MM.1S (cell line): ENCODE results near the gene SPI1.

ENCODE experiments used
- DNase-seq: peaks from one replicate; pipeline ENCODE4 v3.0.0-alpha.2; 2015
- H2AFZ ChIP-seq: fragments of 300-600 bp; sonication (generic); 2 replicates; pipeline ENCODE4 v1.6.0; 2016; ENCODE audit warnings: antibody characterized with exemption, low read length
- H3F3A ChIP-seq: fragments of 300-600 bp; sonication (generic); 2 replicates; pipeline ENCODE4 v1.6.1; 2016; ENCODE audit warnings: mild to moderate bottlenecking, antibody characterized with exemption, low read length, moderate library complexity, mixed read lengths; ENCODE audit not compliant: insufficient read depth
- H3K27ac ChIP-seq: fragments of 300-600 bp; sonication (generic); 2 replicates; pipeline ENCODE4 v1.5.1; 2016; ENCODE audit warnings: mild to moderate bottlenecking, low read length
- H3K27me3 ChIP-seq: fragments of 300-600 bp; sonication (generic); replicated peaks from 2 replicates; pipeline ENCODE4 v1.6.0; 2016; ENCODE audit warnings: low read length; ENCODE audit not compliant: insufficient read depth
- H3K36me3 ChIP-seq: fragments of 300-600 bp; sonication (generic); replicated peaks from 2 replicates; pipeline ENCODE4 v1.6.1; 2016; ENCODE audit warnings: mild to moderate bottlenecking, low read length, mixed read lengths; ENCODE audit not compliant: insufficient read depth
- H3K4me1 ChIP-seq: fragments of 300-600 bp; sonication (generic); 2 replicates; pipeline ENCODE4 v1.6.1; 2016; ENCODE audit warnings: low read length, mixed read lengths
- H3K4me2 ChIP-seq: fragments of 300-600 bp; sonication (generic); 2 replicates; pipeline ENCODE4 v1.6.0; 2016; ENCODE audit warnings: low read depth, low read length
- H3K4me3 ChIP-seq: fragments of 300-600 bp; sonication (generic); 2 replicates; pipeline ENCODE4 v1.5.1; 2016; ENCODE audit warnings: low read length, mixed read lengths
- H3K79me2 ChIP-seq: fragments of 300-600 bp; sonication (generic); 2 replicates; pipeline ENCODE4 v1.6.1; 2016; ENCODE audit warnings: mixed run types, low read length, mixed read lengths
- H3K9ac ChIP-seq: fragments of 300-600 bp; sonication (generic); 2 replicates; pipeline ENCODE4 v1.6.1; 2016; ENCODE audit warnings: low read length, mixed read lengths
- H3K9me2 ChIP-seq: fragments of 300-600 bp; sonication (generic); replicated peaks from 2 replicates; pipeline ENCODE4 v1.6.1; 2016; ENCODE audit warnings: mild to moderate bottlenecking, low read length, mixed read lengths; ENCODE audit not compliant: insufficient read depth
- H3K9me3 ChIP-seq: fragments of 300-600 bp; sonication (generic); replicated peaks from 2 replicates; pipeline ENCODE4 v1.6.1; 2016; ENCODE audit warnings: mild to moderate bottlenecking, low read length, mixed read lengths; ENCODE audit not compliant: insufficient read depth
- H4K20me1 ChIP-seq: fragments of 300-600 bp; sonication (generic); 2 replicates; pipeline ENCODE4 v1.6.1; 2016; ENCODE audit warnings: mild to moderate bottlenecking, low read length, moderate library complexity, mixed read lengths; ENCODE audit not compliant: insufficient read depth
- CTCF ChIP-seq: fragments of 300-600 bp; sonication (generic); IDR thresholded peaks from 2 replicates; pipeline ENCODE4 v1.5.1; 2016; ENCODE audit warnings: antibody characterized with exemption, low read length, mixed read lengths
- EZH2 ChIP-seq: fragments of 300-600 bp; sonication (generic); optimal IDR thresholded peaks from 2 replicates; pipeline ENCODE3; 2017; ENCODE audit warnings: low read depth, mild to moderate bottlenecking, antibody characterized with exemption, low read length, mixed read lengths
- EZH2phosphoT487 ChIP-seq: fragments of 300-600 bp; sonication (generic); IDR thresholded peaks from 2 replicates; pipeline ENCODE4 v1.6.1; 2018; ENCODE audit warnings: antibody characterized with exemption, low read length

The SPI1 gene

GRCh38 chr11:47354913-47355282 is 23.4 kb downstream of the SPI1 start:
- no peaks in the 10 kb centered on the region for H3F3A ChIP-seq
- no peak for DNase-seq
- H3K4me3 ChIP-seq, result no peak overlapping the region
- no peaks in the 10 kb centered on the region for H3K9me3 ChIP-seq
- H3K9me2 ChIP-seq, result no peaks in the 10 kb centered on the region
- H4K20me1 ChIP-seq, result no peaks in the 10 kb centered on the region
- no peak overlapping the region for H3K27ac ChIP-seq
- H3K4me2 ChIP-seq, result no peak overlapping the region
- no peak overlapping the region for H3K9ac ChIP-seq
- H3K79me2 ChIP-seq, result no peaks in the 10 kb centered on the region
- no peaks in the 10 kb centered on the region for H3K4me1 ChIP-seq
- H3K27me3 ChIP-seq, result no peaks in the 10 kb centered on the region
- H3K36me3 ChIP-seq, result no peaks in the 10 kb centered on the region
- H2AFZ ChIP-seq, result no peak overlapping the region
- TF ChIP-seq CTCF, result no peak
- no peak for TF ChIP-seq EZH2phosphoT487
- no peak for TF ChIP-seq EZH2

GRCh38 chr11:47353978-47354774 is 24.2 kb downstream of the SPI1 start:
- Histone ChIP-seq H3K4me3 (no peak overlapping the region), H3K4me1 (no peaks in the 10 kb centered on the region), H4K20me1 (no peaks in the 10 kb centered on the region), H3K27ac (no peak overlapping the region), H3K36me3 (no peaks in the 10 kb centered on the region), H3K9ac (no peak overlapping the region), H3F3A (no peaks in the 10 kb centered on the region), H3K4me2 (no peak overlapping the region), H2AFZ (no peak overlapping the region), H3K9me3 (no peaks in the 10 kb centered on the region), H3K9me2 (no peaks in the 10 kb centered on the region), H3K79me2 (no peaks in the 10 kb centered on the region), H3K27me3 (no peaks in the 10 kb centered on the region)
- TF ChIP-seq EZH2phosphoT487, result no peak
- TF ChIP-seq CTCF, result no peak
- TF ChIP-seq EZH2, result no peak
- DNase-seq, result no peak

GRCh38 chr11:47352556-47352955 is 25.8 kb downstream of the SPI1 start, which contains the start of gene MYBPC3:
Gene MYBPC3, minus strand, starts transcription at chr11:47352702. Its CDS starts 55 bp downstream, at chr11:47352647.
- H3K27ac ChIP-seq, result no peak within 1 kb of the TSS
- H3F3A ChIP-seq, result no peaks in the 10 kb centered on the region
- H3K79me2 ChIP-seq, result no peaks in the 10 kb centered on the region
- peaks cover 6% of the 10 kb centered on the region; the same call in 1 of the 2 replicates for H3K27me3 ChIP-seq
- no peak for DNase-seq
- no peaks in the 10 kb centered on the region for H3K9me2 ChIP-seq
- H3K36me3 ChIP-seq, result no peaks in the 10 kb centered on the region
- H3K9me3 ChIP-seq, result no peaks in the 10 kb centered on the region
- H3K9ac ChIP-seq, result no peak within 1 kb of the TSS
- H3K4me2 ChIP-seq, result no peak within 1 kb of the TSS
- no peaks in the 10 kb centered on the region for H4K20me1 ChIP-seq
- no peaks in the 10 kb centered on the region for H3K4me1 ChIP-seq
- H3K4me3 ChIP-seq, result no peak within 1 kb of the TSS
- H2AFZ ChIP-seq, result no peak within 1 kb of the TSS
- TF ChIP-seq CTCF (no peak), EZH2phosphoT487 (no peak), EZH2 (no peak)
